Ishikawa (cell line): ENCODE measurements around the gene OR2AG2.

Experiments
- CEBPB ChIP-seq: IDR thresholded peaks from 2 replicates; pipeline ENCODE4 v1.6.1; 2012
- TAF1 ChIP-seq: IDR thresholded peaks from 2 replicates; pipeline ENCODE4 v1.6.1; 2012; ENCODE audit warnings: low read depth, mild to moderate bottlenecking

DNA sequence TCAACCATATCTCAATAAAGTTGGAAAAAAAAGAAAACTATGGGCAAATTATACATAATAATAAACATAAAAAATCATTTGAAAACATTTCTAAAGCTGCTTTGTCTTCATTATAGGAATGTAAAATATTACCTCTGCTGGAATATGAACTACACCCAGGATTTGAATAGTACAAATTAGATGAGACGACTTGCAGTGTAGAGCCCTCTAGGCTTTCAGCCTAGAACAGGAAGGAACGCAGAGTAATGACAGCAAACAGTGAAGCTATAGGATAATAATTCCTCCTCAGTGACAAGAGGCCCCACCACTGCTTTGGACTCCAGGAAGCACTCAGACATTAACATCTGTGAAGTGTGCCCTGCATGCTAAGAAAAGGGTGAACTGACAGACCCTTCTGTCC, 18.8 kb upstream of the OR2AG2 start:
- TF ChIP-seq TAF1 (no peak), CEBPB (no peak)
